ENCODE results near the gene KLHDC9. TPM values are rescaled to one million over a fixed set of nuclear protein-coding genes. Genes with fewer than 3 reads are reported as not detected.

KLHDC9 gene
- total RNA-seq, 2 experiments from 2014 or later, result 0.43 TPM; not detected in 1

- no peak for ATAC-seq
- ChIA-PET POLR2A (interaction anchor here (3.3 kb wide), 1 partner anchor 22 kb away, joined by 11 read pairs; the partner anchor contains the start of genes NIT1 and PFDN2), CTCF (interaction anchor here (0.8 to 2.5 kb wide), 16 partner anchors 11 to 188 kb away, joined by 3 to 16 read pairs (median 3); partner anchors contain the start of genes KLHDC9, NIT1, PFDN2 and PPOX)
- Mint-ChIP-seq H3K27ac (no peak overlapping the region), H3K27me3 (no peaks in the 10 kb centered on the region), H3K36me3 (ENCODE audit: low read depth) (peaks cover 5% of the 10 kb centered on the region), H3K4me3 (no peak overlapping the region), H3K9me3 (no peaks in the 10 kb centered on the region), H3K4me1 (ENCODE audit: low read depth) (peaks cover 6% of the 10 kb centered on the region)
- DNase-seq, result peak; percentile 65
- peak; percentile 74 for TF ChIP-seq CTCF (IDR thresholded peaks at IDR 0.05)
- intact Hi-C loops (cut with micrococcal nuclease), result no loop called here
Measured at GRCh38 chr1:161139766-161140165, 41.6 kb downstream of the KLHDC9 start.

- H3K4me3 Mint-ChIP-seq, result no peak overlapping the region
- POLR2A ChIA-PET, result interaction anchor here (0.8 to 3.3 kb wide), 5 partner anchors 8 to 44 kb away, joined by 3 to 11 read pairs (median 4); partner anchors contain the start of genes NIT1, PFDN2 and UFC1
- TF ChIP-seq CTCF (IDR thresholded peaks at IDR 0.05), result no peak
- ATAC-seq (no peak), DNase-seq (no peak)
- intact Hi-C loops (cut with micrococcal nuclease), result no loop called here
- CTCF ChIA-PET, result interaction anchor here (0.7 to 2.4 kb wide), 17 partner anchors 8 to 306 kb away, joined by 3 to 13 read pairs (median 4); partner anchors contain the start of genes ARHGAP30, KLHDC9, NIT1 and PFDN2
- H3K36me3 Mint-ChIP-seq (ENCODE audit: low read depth), result peaks cover 4% of the 10 kb centered on the region
- H3K4me1 Mint-ChIP-seq (ENCODE audit: low read depth), result peaks cover 2% of the 10 kb centered on the region
- H3K9me3 Mint-ChIP-seq, result no peaks in the 10 kb centered on the region
- no peaks in the 10 kb centered on the region for H3K27me3 Mint-ChIP-seq
- H3K27ac Mint-ChIP-seq, result no peak overlapping the region
Measured at GRCh38 chr1:161140755-161141400, 42.7 kb downstream of the KLHDC9 start.

- no peak overlapping the region for H3K27ac Mint-ChIP-seq
- H3K9me3 Mint-ChIP-seq, result no peaks in the 10 kb centered on the region
- no peak for TF ChIP-seq CTCF (IDR thresholded peaks at IDR 0.05)
- ATAC-seq, result no peak
- no peaks in the 10 kb centered on the region for H3K27me3 Mint-ChIP-seq
- no peaks in the 10 kb centered on the region for H3K4me1 Mint-ChIP-seq (ENCODE audit: low read depth)
- H3K36me3 Mint-ChIP-seq (ENCODE audit: low read depth), result no peaks in the 10 kb centered on the region
- intact Hi-C loops (cut with micrococcal nuclease), result no loop called here
- no peak for DNase-seq
- no peak overlapping the region for H3K4me3 Mint-ChIP-seq
- ChIA-PET CTCF (interaction anchor here (0.8 kb wide), 3 partner anchors 20 to 148 kb away, joined by 3 read pairs; partner anchors contain the start of gene PPOX), POLR2A (no interaction called here)
Measured at GRCh38 chr1:161145832-161146231, 47.7 kb downstream of the KLHDC9 start.

Other genes with a start within 250 kb of the KLHDC9 start
- 1 to 10 TPM; 1.4 to 1.8 TPM for gene CD244, start 235.5 kb upstream of the KLHDC9 start, total RNA-seq
- gene ITLN1, start 213.2 kb upstream of the KLHDC9 start, total RNA-seq, result not detected
- not detected for gene ITLN2, start 143.6 kb upstream of the KLHDC9 start, total RNA-seq
- gene F11R, start 77.2 kb upstream of the KLHDC9 start, total RNA-seq, result 10 to 100 TPM; 19.0 to 20.9 TPM
- 10 to 100 TPM; 70.8 to 78.7 TPM for gene TSTD1, start 59.4 kb upstream of the KLHDC9 start, total RNA-seq
- gene USF1, start 52.4 kb upstream of the KLHDC9 start, total RNA-seq, result 10 to 100 TPM; 50.0 to 52.1 TPM
- gene ARHGAP30, start 28.5 kb upstream of the KLHDC9 start, total RNA-seq, result 100 to 1,000 TPM; 174 to 175 TPM
- not detected for gene NECTIN4, start 8.8 kb upstream of the KLHDC9 start, total RNA-seq
- gene PFDN2, start 19.7 kb downstream of the KLHDC9 start, total RNA-seq, result 100 to 1,000 TPM; 137 to 144 TPM
- gene NIT1, start 19.7 kb downstream of the KLHDC9 start, total RNA-seq, result 10 to 100 TPM; 38.5 to 40.0 TPM
- 10 to 100 TPM; 30.4 to 37.0 TPM for gene DEDD, start 34.3 kb downstream of the KLHDC9 start, total RNA-seq
- 10 to 100 TPM; 81.2 to 84.1 TPM for gene UFC1, start 55.6 kb downstream of the KLHDC9 start, total RNA-seq
- 10 to 100 TPM; 24.4 to 26.7 TPM for gene USP21, start 61.1 kb downstream of the KLHDC9 start, total RNA-seq
- gene PPOX, start 68.1 kb downstream of the KLHDC9 start, total RNA-seq, result 10 to 100 TPM; 24.4 to 24.9 TPM
- gene B4GALT3, start 79.1 kb downstream of the KLHDC9 start, total RNA-seq, result 10 to 100 TPM; 39.9 to 40.8 TPM
- 1 to 10 TPM; 1.1 to 1.8 TPM for gene ADAMTS4, start 100.7 kb downstream of the KLHDC9 start, total RNA-seq
- gene NDUFS2, start 104.0 kb downstream of the KLHDC9 start, total RNA-seq, result 10 to 100 TPM; 85.9 to 97.1 TPM
- under 1 TPM; 0.60 to 0.81 TPM for gene FCER1G, start 116.9 kb downstream of the KLHDC9 start, total RNA-seq
- gene APOA2, start 125.3 kb downstream of the KLHDC9 start, total RNA-seq, result not detected
- 10 to 100 TPM; 11.6 to 12.1 TPM for gene TOMM40L, start 127.7 kb downstream of the KLHDC9 start, total RNA-seq
- not detected for gene NR1I3, start 139.8 kb downstream of the KLHDC9 start, total RNA-seq
- under 1 TPM in 1 of 2 experiments, not detected in 1; 0.18 TPM for gene PCP4L1, start 160.4 kb downstream of the KLHDC9 start, total RNA-seq
- gene MPZ, start 211.6 kb downstream of the KLHDC9 start, total RNA-seq, result 1 to 10 TPM; 2.8 to 3.3 TPM
- 100 to 1,000 TPM; 160 to 175 TPM for gene SDHC, start 216.0 kb downstream of the KLHDC9 start, total RNA-seq